ENCODE results near the gene SMARCD3.
A peak's percentile ranks its signal among the peaks of the same experiment; 100 is the strongest.

SMARCD3 gene

DNA sequence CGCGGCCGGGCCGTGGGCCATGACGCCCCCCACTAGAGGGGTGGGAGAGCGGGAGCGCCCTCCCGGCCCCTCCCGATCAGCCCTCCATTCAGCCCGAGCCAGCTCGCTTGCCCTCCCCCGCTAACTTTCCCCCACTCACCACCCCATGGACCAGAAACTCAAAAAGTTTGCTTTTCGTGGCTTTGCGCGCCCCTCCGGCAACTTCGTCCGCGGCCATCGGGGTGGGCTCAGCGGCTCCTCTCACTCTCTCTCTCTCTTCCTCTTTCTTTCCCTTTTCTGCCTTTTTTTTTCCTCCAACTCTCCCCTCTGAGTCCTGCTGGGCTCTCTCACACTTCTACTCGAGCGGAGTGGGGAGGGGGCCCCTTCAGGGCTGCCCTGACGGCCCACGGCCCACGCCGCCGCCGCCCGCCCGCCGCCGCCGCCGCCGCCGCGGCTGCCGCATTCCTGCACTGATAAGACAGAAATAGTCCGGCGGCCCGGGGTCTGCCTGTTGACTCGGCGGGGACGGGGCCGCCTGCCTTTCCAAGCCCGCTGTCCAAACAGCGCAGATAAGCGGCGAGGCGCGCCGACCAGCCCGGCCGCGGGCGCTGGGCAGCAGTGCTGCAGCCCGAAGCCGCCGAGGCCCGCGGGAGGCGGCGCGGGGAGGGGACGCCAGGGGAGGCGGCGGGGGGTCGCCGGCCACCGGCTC lies at the start of gene SMARCD3:
Gene SMARCD3 (minus strand): TSS at position 349 of the 688 bp plus-strand sequence. CDS start 132 bp downstream, at position 217.
- peak; percentile 86 for DNase-seq

DNA sequence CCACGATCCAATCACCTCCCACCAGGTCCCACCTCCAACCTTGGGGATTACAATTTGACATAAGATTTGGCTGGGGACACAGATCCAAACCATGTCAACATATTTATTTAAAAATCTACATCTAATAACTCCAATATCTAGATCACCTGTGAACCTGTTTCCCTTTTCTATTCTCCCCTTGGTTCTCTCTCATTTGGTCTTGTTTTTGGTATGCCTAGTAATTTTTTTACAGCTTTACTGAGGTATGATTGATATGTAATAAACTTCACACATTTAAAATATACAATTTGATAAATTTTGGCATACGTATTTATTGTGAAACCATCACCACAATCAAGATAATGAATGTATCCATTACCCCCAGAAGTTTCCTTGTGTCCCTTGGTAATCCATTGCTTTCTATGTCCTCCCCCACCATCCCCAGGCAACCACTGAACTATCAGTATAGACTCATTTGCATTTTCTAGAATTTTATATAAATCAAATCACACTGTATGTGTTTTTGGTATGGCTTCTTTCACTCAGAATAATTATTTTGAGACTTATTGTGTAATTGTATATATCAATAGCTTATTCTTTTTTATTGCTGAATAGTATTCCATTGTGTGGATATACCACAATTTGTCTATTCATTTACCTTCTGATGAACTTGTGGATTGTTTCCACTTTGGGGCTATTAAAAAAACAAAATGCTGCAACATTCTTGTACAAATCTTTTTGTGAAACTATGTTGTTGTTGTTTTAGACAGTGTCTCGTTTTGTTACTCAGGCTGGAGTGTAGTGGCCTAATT lies 47.9 kb upstream of the SMARCD3 start:
- DNase-seq, result no peak

DNA sequence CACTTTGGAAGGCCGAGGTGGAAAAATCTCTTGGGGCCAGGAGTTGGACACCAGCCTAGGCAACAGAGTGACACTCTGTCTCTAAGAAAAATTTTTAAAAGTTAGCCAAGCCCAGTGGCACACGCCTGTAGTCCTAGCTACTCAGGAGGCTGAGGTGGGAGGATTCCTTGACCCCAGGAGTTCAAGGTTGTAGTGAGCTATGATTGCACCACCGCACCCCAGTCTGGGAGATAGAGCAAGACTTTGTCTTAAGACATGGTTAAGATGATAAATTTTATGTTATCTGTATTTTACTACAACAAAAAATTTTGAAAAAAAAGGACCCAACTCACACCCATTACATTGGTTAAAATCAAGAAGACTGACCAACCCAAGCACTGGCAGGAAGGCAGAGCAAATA lies 44.4 kb upstream of the SMARCD3 start:
- no peak for DNase-seq

DNA sequence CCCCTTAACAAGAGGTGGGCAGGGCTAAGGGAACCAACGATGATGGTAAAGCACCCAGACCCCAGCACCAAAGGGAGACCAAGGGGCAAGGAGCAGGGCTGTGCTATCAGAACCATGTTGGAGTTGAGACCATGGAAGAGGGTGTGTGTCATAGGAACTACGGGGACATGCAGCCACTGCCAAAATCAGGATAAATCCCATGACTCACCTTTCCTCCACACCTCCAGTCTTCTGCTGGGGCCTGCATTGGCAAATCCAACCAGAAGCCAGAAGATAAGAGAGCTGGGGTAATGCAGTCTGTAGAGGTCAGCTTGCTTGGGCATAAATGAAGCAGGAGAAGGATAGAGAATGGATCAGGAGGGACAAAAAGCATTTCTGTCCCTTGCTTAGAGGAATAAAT lies 42.7 kb upstream of the SMARCD3 start:
- DNase-seq, result no peak

DNA sequence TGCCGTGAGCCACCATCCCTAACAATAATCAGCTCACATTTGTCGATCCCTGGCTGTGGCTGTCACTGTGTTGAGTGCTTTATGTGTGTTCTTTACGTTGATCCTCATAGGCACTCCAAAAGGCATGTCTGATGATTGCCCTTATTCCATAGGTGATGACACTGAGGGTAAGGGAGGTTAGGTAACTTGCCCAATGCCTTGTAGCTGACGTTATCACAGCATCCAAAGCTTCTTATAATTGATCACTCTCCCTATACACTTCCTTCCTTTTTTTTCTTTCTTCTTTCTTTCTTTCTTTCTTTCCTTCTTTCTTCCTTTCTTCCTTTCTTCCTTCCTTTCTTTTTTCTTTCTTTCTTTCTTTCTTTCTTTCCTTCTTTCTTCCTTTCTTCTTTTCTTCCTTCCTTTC lies 41.9 kb upstream of the SMARCD3 start:
- no peak for DNase-seq

DNA sequence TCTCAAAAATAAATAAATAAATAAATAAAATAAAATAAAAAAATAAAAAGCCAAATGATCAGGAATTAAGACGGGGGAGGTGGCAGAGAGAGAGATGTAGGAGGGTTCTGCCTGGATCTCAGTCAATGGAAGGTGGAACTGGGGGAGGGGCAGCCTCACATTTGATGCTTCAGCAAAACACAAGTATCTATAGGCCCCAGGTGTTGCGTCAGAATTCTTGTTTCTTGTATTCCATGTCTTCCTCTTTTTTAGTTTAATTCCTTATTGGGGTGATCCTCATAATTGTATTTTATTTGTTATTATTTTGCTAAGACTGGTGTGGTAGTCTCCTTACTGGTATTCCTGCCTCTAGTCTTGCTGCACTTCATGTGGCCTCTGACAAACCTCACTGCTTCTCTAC lies 41.4 kb upstream of the SMARCD3 start:
- DNase-seq, result no peak

DNA sequence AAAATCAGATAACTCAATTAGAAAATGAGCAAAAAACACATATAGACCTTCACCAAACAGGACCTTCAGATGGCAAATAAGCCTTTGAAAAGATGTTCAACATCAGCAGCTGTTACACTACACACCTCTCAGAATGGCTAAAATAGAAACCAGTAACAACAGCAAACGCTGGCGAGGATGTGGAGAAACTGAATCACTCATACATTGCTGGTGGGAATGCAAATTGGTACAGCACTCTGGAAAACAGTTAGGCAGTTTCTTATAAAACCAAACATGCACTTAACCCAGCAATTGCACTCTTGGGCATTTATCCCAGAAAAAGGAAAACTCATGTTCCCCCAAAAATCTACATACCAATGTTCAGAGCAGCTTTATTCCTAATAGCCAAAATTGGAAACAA lies 37.7 kb upstream of the SMARCD3 start:
- no peak for DNase-seq

DNA sequence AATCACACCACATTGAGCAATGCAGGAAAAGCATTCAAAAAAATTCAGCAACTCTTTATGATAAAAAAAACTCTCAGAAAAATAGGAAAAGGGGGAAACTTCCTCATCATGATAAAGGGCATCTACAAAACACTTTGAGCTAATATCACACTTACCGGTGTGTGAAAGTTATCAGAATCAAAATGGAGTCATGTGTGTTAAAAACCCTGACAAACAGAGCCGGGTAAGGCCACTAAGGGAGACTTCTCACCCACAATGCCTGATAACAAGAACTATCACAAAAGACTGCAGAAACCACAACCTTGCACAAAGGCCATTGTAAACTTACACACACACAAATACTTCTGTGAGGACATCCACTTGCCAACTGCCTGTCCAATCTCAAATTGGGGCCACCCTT lies 34.8 kb upstream of the SMARCD3 start:
- DNase-seq, result no peak

DNA sequence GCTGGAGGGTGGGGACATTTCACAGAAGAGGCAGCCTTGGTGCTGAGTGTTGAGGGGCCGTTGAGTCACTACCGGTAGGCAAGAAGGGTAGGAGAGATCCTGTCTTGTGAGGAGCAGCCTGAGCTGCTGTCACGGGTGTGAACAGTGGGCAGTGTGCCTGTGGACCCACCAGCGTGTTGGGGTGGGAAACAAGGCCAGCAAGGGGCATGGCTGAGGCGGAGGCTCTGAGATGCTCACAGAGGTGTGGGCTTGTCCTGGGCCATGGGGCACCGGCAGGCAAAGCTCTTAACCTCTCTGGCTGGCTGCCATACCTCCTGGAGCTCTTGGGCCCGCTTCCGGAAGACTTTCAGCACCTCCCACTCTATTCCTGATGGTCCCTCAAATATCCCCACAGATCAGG lies 33.6 kb upstream of the SMARCD3 start:
- no peak for DNase-seq

DNA sequence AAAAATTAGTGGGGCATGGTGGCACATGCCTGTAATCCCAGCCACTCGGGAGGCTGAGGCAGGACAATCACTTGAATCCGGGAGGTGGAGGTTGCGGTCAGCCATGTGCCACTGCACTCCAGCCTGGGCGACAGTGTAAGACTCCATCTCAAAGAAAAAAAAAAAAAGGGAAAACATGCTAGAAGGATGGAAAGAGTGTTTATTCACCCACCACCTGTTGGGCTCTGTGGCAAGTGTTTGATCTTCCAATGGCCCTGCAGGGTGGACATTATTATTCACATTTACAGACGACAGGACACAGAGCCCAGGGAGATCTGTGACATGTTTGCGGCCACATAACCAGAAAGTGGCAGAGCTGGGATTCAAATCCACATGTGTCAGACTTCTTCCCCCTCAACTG lies 33.2 kb upstream of the SMARCD3 start:
- DNase-seq, result no peak

DNA sequence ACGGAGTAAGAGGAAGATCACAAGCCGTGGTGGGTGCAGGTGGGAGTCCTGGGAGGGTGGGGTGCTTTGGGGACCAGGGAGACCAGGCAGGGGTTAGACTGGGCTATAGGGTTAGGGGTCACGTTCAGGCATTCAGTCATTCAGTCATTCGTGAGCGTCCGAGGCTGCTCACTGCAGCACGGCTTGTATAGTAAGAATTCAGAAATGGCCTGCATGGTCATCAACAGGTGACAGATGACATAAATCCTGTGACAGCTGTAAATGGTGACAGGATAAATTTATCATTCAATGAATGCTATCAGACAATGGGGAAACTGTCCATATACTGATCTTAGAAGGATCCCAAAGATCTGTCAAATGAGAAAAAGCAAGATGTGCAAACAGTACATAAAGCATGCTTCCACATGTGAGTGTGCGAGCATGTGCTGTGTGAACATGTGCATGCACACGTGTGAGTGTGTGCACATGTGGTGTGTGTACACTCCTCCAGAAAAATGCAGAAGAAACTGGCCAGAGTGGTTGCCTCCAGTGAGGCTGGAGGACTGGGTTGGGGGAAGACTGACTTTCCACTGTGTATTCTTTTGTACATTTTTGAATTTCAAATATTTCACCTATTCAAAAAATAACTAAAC lies 32.0 kb upstream of the SMARCD3 start:
- DNase-seq, result no peak

DNA sequence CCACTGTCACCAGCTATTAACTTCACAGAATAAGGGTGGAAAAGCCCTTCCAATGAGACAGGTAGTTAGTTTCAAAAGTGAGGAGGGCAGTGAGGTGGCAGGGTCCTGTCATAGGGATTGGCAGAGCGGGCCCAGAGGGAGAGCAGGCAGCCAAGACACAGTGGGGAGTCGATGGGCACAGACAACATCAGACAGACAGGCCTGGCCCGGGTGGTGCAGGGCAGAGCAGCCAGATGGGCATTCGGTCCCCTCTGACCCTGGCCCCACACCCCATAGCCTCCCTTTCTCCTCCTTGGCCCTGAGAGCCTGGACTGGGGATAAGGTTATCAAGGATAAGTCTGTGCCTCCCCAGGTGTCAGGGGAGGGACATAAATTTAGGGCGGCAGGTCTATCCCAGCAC lies 31.4 kb upstream of the SMARCD3 start:
- no peak for DNase-seq

DNA sequence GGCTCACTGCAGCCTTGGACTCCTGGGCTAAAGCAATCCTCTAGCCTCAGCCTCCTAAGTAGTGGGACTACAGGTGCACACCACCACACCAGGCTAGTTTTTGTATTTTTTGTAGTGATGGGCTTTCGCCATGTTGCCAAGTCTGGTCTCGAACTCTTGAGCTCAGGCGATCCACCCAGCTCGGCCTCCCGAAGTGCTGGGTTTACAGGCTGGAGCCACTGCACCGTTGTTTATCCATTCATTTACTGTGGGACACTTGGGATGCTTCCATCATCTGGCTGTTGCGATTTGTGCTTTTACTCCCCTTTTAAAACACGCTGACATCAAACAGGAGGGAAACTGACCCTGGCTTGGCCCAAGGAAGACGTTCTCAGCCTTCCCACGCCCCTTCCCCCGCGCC lies 30.5 kb upstream of the SMARCD3 start:
- DNase-seq, result no peak

DNA sequence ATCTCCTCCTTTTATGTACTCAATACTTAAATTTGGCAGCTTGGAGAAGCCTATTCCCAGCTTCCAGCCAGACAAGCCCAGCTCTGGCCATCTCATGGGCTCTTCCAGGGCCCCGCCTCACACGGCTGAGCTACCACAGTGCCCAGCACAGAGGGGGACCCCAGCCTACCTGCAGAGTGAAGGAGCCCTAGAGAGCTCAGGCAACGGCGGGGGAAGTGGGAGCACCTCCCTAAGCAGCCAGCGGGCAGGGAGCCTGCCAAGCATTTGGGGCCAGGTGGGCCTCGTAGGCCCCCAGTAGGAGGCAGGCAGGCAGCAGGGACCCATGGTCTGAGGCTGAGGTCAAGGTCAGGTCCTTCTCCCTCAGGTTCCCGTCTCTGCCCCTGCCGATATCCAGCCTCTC lies 29.1 kb upstream of the SMARCD3 start:
- no peak for DNase-seq

DNA sequence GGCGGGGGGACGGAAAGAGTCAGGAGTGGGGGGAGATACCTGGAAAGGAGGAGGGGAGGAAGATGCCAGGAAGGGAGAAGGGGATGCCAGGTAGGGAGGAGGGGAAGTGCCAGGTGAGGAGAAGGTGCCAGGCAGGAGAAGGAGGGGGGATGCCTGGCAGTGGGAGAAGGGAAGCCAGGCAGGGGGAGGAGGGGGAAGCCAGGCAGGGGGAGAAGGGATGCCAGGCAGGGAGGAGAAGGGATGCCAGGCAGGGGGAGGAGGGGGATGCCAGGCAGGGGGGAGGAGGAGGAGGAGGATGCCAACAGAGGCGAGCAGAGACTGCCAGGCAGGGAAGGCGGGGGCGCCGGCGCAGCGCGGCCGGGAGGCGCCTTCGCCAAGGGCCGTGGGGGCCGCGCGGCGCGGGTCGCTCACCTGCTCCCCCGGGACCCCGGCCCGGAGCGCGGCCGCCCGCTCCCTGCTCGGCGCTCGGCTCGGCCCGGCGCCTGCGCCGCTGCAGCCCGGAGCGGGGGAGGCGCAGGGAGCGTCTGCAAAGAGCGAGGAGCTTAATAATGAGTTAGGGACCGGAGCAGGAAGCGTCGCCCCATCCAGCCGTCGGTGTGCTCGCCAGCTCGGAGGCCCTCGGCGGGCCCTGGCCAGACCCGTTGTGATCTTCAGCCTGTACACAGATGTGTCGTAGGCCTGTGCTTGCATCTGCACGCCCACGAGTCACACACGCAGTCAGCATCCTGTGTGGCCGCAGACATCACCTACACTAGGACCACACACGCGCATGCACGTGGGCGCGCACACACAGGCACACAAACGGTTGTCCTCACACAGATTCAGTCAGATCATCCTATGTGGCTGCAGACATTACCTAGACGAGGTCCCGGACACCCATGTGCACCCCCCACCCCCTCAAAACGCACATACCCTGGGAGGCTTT lies 28.4 kb upstream of the SMARCD3 start:
- DNase-seq, result peak; percentile 88

DNA sequence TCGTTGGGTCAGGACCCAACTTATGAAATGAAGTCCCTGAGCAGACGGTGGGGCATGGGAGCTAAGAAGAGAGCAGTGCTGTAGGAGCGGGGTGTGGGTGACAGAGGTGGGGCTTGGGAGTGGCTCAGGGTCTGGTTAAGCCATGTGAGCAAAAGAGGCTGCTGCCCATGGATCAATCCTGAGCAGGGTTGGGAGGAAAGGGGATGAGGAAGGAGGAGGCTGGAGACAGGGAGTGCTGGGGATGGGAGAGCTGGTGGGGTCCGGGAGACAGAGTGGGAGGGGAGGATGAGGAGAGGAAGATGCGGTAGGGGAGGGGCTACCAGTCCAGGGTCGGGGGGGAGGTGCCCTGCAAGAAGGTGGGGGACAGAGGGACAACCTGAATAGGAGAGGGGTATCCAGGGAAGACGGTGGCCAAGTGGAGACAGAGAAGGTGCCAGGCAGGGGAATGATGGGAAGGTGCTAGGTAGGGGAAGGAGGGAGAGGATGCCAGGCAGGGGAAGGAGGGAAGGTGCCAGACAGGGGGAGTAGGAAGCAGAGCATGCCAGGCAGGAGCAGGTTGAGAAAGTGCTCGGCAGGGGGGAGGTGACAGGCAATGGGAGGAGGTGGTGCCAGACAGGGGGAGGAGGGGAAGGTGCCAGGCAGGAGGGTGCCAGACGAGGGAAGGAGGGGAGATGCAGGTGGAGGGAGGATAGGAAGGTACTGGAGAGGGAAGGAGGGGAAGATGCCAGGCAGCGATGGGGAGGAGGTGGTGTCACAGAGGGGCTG lies 27.5 kb upstream of the SMARCD3 start:
- DNase-seq, result peak; percentile 33

DNA sequence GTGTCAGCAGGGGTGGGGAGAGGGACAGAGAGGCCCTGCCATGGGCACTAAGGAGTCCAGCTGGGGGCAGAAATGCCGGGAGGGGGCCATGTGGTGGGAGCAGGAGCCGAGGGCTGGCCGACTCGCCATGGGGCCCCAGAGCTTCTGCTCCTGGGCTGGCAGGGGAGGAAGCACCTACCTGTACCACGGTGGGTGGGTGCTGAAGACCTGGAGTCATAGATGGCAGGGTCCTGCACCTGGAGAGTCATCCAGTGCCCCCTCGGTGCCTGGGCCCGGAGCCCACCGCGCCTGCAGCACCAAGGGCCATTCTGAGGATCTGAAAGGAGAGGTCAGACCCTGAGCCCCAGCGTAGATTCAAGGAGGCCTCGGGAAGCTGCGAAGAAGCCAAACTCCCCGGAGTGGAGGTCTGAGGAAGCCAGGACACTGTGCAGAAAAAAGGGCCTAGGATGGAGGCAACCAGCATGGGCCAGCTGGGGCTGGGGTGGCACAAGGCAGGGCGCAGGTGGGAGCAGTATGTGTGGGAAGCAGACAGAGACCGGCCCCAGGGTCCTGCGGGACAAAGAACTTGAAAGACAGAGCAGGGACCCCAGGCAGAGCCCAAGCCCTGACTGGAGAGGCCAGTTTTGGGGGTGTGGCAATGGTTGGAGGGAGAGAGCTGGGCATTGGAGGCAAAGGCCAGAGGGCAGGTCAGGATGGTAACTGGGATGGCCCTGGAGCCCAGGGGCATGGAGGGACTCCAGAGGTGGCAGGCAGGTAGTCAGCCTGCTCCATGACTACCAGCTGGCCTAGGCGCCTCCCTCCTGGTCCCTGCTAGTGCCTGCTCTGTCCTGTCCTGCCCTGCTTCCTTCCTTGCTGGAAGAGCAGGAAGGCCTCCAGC lies 26.7 kb upstream of the SMARCD3 start:
- peak; percentile 25 for DNase-seq

DNA sequence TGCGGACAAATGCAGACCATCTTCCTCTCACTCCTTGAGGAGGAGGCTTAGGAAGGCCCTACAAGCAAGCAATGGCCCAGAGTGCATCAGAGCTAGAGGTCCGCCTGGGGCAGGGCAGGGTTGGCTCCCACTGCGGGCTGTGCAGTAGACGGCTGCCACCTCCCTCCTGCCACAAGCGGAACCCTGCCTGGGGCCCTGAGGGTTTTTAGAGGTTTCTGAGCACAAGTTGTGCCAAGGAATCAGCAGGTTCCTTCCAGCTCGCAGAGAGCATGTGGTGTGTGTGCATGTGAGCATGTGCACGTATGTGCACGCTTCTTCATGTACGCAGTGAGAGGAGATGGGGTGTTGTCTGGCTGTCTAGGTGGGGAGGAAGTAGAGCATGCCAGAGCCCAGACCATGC lies 25.9 kb upstream of the SMARCD3 start:
- no peak for DNase-seq

DNA sequence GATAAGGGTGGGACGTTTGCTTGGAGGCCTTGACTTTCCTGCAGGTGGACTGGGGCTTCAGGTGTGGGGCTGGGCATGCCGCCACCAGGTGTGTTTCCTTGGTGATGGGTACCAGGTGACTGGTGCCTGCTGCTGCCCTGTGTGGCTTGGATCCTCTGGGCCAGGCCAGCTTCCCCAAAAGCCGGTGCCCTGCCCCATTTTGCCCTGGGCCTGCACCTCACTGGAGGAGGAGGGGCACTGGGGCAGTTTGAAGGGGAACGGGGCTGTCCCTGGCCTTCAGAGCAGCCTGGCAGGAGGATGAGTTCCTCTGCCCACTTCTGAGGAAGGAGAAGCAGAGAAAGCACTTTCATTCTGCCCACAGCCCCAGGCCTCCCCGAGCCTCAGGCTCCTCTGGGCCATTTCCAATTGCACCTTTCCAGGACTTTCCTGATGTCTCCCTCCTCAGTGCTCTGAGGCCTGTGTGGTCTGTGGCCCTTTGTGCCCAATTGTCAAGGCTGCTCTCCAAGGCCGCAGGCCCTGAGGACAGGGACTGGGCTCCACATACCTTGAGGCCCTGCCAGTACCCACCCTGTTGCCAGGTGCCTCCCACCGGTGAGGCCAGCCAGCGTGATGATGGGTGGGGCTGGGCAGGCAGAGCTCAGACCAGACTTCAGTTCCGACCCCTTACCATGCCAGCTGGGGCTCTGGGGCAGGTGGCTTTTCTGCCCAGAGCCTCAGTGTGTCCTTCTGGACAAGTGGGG lies 25.3 kb upstream of the SMARCD3 start:
- no peak for DNase-seq

DNA sequence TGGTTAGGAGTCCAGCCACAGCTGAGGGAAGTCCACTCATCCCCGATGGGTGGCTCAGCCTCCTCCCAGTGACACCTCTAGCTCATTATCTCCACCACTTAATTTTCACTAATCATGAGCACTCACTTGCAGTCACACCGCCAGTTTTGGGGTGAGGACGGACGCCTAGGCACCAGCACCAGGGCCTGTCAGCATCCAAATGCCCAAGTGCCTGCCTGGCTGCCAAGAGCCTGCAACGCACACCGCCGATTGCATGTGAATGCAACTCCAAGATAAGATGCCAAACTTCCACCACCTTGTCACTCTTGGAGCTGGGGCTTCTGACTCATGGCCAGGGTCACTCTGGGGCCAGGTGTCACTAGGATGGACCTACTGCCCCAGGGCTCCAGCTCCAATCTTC lies 24.4 kb upstream of the SMARCD3 start:
- no peak for DNase-seq

Data from DMS53 (cell line).